Common myeloid progenitor, CD34-positive (primary cell): Measurements from ENCODE around the gene HRG.

Source experiments
- CTCF ChIA-PET: fragments of 350-600 bp; sonication (Branson Sonifier 250); formaldehyde crosslinking; loops from one replicate; lab custom pipeline; 2021; ENCODE audit warnings: antibody characterized with exemption; lab: Charles Lee
- POLR2A ChIA-PET: fragments of 350-600 bp; sonication (Branson Sonifier 250); formaldehyde crosslinking; loops from one replicate; lab custom pipeline; 2021; ENCODE audit warnings: antibody characterized with exemption; lab: Charles Lee
- DNase-seq, 3 donors: peaks; one replicate each; pipeline versions ENCODE4 v3.0.0 to v3.0.0-alpha.2; 2013
- H3K27ac ChIP-seq, 2 experiments: 1 replicate in 1 of 2; 2 replicates in 1 of 2; pipeline ENCODE4 v1.7.0; 2013; ENCODE audit warnings: inconsistent platforms in 2 of 2, low read length in 2 of 2, mild to moderate bottlenecking in 2 of 2, low read depth in 1 of 2, moderate library complexity in 1 of 2; ENCODE audit not compliant: severe bottlenecking in 2 of 2, insufficient read depth in 1 of 2, poor library complexity in 1 of 2
- H3K27me3 ChIP-seq, 5 experiments: replicated peaks in 2 of 5; 1 replicate in 3 of 5; 2 replicates in 2 of 5; pipeline versions ENCODE4 v1.6.1 to v1.7.0; 2013; ENCODE audit warnings: low read length in 4 of 5, mild to moderate bottlenecking in 2 of 5, moderate library complexity in 2 of 5, inconsistent platforms in 1 of 5; ENCODE audit not compliant: insufficient read depth in 5 of 5, control insufficient read depth in 4 of 5
- H3K36me3 ChIP-seq, 4 experiments: 1 replicate in 2 of 4; 2 replicates in 2 of 4; pipeline versions ENCODE4 v1.6.1 to v1.7.0; 2013; ENCODE audit warnings: low read length in 3 of 4, control low read depth in 1 of 4, mild to moderate bottlenecking in 1 of 4; ENCODE audit not compliant: control insufficient read depth in 4 of 4, insufficient read depth in 4 of 4
- H3K4me1 ChIP-seq, 4 experiments: 1 replicate in 3 of 4; 2 replicates in 1 of 4; pipeline versions ENCODE4 v1.6.1 to v1.7.1; 2013; ENCODE audit warnings: low read length in 3 of 4, mild to moderate bottlenecking in 3 of 4, control low read depth in 1 of 4, inconsistent platforms in 1 of 4, moderate library complexity in 1 of 4; ENCODE audit not compliant: control insufficient read depth in 4 of 4, insufficient read depth in 4 of 4; ENCODE audit errors: control extremely low read depth in 1 of 4
- H3K4me3 ChIP-seq, 7 experiments: 1 replicate in 4 of 7; 2 replicates in 3 of 7; pipeline versions ENCODE4 v1.5.1 to v1.7.0; 2013; ENCODE audit warnings: mild to moderate bottlenecking in 7 of 7, low read length in 6 of 7, moderate library complexity in 6 of 7, inconsistent platforms in 2 of 7, low read depth in 2 of 7, control low read depth in 1 of 7; ENCODE audit not compliant: insufficient read depth in 4 of 7, control insufficient read depth in 1 of 7; ENCODE audit errors: extremely low read depth in 1 of 7
- H3K9me3 ChIP-seq, 5 experiments: 1 replicate in 4 of 5; 2 replicates in 1 of 5; pipeline versions ENCODE4 v1.6.1 to v1.7.1; 2013; ENCODE audit warnings: low read length in 4 of 5, mild to moderate bottlenecking in 2 of 5, inconsistent platforms in 1 of 5, low read depth in 1 of 5, moderate library complexity in 1 of 5; ENCODE audit not compliant: control insufficient read depth in 4 of 5, insufficient read depth in 2 of 5; ENCODE audit errors: control extremely low read depth in 1 of 5
- WGBS: methylation state at CpG from one replicate; pipeline ENCODE4 v1.1.5; 2013; ENCODE audit not compliant: insufficient coverage; 5-methylcytosine and 5-hydroxymethylcytosine counted together

The HRG gene

DNA sequence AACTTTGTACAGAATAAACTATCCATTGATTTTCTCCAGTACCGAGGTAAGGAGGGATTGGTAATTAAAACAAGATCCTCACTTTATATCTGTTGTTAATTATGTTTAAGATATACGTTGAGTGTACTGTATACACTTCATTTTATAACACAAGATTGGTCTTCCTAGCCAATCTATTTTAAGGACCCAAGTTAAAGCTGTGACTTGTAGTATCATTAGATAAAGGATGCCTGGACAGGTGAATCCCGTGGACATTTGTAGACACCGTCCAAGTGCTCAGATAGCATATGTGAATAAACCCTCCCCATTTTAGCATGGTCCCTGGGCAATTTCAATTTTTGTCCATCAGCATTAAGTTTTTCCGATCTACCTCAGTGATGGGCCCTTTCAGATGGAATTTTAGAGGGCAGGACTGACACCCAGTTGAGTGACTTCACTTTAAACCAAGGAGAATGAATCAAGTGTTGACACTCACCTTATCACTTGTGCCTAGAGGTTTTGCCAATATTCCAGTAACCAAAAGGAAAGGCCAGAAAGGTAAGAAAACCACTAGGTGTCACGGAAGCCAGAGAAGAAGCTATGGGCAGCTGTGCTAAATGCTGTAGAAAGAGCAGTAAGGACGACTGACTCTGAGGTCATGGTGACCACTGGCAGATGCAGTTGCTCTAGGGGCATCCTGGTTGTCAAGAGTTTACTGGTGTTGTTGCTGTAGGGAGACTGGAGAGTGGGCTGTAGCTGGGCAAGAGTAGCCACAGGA lies 43.7 kb upstream of the HRG start:
- ChIA-PET CTCF (interaction anchor here (1.7 kb wide), 1 partner anchor 10 kb away, joined by 4 read pairs; no protein-coding TSS in a partner anchor), POLR2A (no interaction called here)
- WGBS: 100% methylated on average over 4 of the region's 7 CpGs
- H3K27ac ChIP-seq: no peak overlapping the region
- peaks cover 0 to 5% (median 4%) of the 10 kb centered on the region in 4 experiments for H3K4me1 ChIP-seq
- H3K9me3 ChIP-seq: no peaks in the 10 kb centered on the region
- peaks cover 0 to 23% (median 11%) of the 10 kb centered on the region in 5 experiments for H3K27me3 ChIP-seq
- H3K36me3 ChIP-seq: no peaks in the 10 kb centered on the region
- H3K4me3 ChIP-seq: no peak overlapping the region
- DNase-seq: no peak

DNA sequence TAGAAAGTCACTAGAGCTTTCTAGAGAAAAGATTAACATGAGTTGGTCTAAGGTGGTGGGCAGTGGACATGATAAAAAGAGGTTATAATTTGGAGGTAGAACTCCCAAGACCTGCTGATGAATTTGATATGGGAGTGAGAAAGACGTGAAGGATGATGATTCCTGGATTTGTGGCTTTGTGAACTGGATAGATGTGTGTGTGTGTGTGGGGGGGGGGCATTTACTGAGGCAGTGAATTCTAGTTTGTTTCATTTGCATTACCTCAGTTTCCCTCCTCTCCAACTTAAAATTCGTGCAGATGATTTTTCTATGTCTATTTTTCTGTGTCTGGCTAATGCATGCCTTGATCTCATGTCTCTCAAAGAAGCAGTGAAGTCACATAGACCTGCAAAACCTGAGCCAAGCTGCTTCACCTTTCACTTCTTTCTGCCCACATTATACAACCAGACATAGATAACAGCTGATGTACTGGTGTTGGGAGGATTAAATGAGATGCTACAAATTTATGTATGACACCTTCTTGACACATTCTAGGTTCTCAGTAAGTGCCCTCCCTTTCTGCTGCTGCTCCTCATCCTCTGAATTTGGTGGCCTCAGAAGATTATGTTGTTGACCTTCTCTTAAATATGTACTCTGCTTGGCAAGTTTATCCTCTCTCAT lies 43.0 kb upstream of the HRG start:
- POLR2A ChIA-PET: no interaction called here
- Histone ChIP-seq H3K4me1 (no peaks in the 10 kb centered on the region), H3K9me3 (no peaks in the 10 kb centered on the region), H3K4me3 (no peak overlapping the region), H3K27me3 (peaks cover 0 to 17% (median 7%) of the 10 kb centered on the region in 5 experiments), H3K27ac (no peak overlapping the region), H3K36me3 (no peaks in the 10 kb centered on the region)
- CTCF ChIA-PET: interaction anchor here (0.6 to 1.7 kb wide), 3 partner anchors 9 to 354 kb away, joined by 3 to 6 read pairs (median 4); no protein-coding TSS in a partner anchor
- no CpG with 5 or more reads among the region's 2 CpGs for WGBS
- no peak for DNase-seq

DNA sequence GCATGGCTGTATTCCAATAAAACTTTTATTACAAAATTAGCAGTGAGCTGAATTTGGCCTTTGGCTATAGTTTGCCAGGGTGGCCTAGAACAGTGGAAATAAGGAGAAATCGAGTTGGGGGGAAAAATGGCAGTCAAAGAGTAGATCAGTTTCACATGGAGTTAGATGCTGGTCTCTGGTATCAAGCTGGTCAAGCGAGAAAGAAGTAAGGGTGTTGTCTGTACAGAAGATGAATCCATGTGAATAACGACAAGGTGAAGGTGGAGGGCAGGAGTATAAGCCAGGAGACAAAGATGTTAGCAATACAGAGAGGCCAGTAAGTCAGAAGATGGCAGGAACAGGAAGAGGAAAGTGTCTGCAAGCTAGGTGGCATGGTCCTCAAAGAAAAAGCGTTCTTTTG lies 41.2 kb upstream of the HRG start:
- ChIA-PET CTCF (interaction anchor here (2.4 kb wide), 1 partner anchor 10 kb away, joined by 15 read pairs; no protein-coding TSS in a partner anchor), POLR2A (no interaction called here)
- no peak overlapping the region for H3K4me3 ChIP-seq
- no peaks in the 10 kb centered on the region for H3K36me3 ChIP-seq
- H3K4me1 ChIP-seq: no peaks in the 10 kb centered on the region
- H3K27me3 ChIP-seq: peaks cover 0 to 6% (median 3%) of the 10 kb centered on the region in 5 experiments
- H3K27ac ChIP-seq: no peak overlapping the region
- 85% methylated on average over 4 of the region's 4 CpGs for WGBS
- DNase-seq: no peak
- H3K9me3 ChIP-seq: no peaks in the 10 kb centered on the region

DNA sequence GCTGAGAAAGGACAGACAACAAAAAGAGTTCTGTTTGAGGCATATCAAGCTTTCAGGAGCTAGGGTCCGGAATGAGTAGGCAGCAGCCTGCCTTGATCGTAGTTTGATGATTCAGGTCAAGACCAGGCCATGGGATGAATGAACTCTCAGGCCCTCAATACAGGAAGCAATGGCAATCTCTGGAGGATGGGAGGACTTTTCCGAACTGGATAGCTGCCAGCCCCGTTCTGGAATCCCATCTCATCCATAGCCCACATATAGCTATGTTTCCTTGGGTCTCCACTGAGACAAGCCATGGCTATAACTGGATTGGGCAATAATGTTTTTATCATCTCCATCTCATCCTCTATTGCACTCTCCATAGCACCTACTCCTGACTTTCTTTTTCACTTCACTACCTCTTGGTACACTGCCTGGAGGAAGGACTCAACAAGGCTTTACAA lies 40.2 kb upstream of the HRG start:
- POLR2A ChIA-PET: no interaction called here
- 47% methylated on average over 2 of the region's 4 CpGs for WGBS
- Histone ChIP-seq H3K27me3 (peaks cover 0 to 6% (median 3%) of the 10 kb centered on the region in 5 experiments), H3K36me3 (no peaks in the 10 kb centered on the region), H3K4me1 (no peaks in the 10 kb centered on the region), H3K4me3 (no peak overlapping the region), H3K27ac (no peak overlapping the region), H3K9me3 (no peaks in the 10 kb centered on the region)
- no peak for DNase-seq
- CTCF ChIA-PET: interaction anchor here (0.8 to 2.4 kb wide), 3 partner anchors 8 to 195 kb away, joined by 3 to 15 read pairs (median 12); no protein-coding TSS in a partner anchor

DNA sequence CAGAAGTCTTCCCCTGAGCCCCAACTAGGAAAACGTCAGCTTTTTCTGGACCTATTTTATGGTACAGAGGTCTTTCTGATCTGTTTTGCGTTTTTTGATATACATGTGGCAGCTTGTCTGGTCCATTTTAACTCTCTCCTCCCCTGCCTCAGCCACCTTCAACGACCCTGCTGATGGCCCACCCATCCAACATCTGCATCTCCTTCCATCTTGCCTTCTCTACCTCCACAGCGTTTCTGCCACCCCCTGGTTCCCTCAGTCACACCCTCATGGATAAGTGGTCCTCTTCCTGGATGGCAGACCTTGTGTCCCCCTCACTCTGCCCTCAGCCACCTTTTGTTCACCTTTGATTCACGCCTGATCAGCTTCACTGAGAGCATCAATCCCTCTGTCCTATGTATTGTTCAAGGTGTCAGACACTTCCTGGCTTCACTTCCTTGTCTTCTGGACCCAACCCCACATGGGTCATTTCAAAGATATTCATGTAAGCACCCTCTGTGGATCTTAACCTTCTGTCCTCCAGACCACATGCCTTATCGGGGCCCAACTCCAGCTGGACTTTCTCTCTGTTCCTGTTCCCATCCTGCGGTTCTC lies 39.5 kb upstream of the HRG start:
- peaks cover 0 to 6% (median 2%) of the 10 kb centered on the region in 5 experiments for H3K27me3 ChIP-seq
- POLR2A ChIA-PET: no interaction called here
- no peaks in the 10 kb centered on the region for H3K9me3 ChIP-seq
- 84% methylated on average over 6 of the region's 7 CpGs for WGBS
- H3K4me1 ChIP-seq: no peaks in the 10 kb centered on the region
- no peak overlapping the region for H3K4me3 ChIP-seq
- H3K27ac ChIP-seq: no peak overlapping the region
- CTCF ChIA-PET: interaction anchor here (0.8 to 2.4 kb wide), 3 partner anchors 9 to 194 kb away, joined by 3 to 15 read pairs (median 12); no protein-coding TSS in a partner anchor
- DNase-seq: no peak
- H3K36me3 ChIP-seq: no peaks in the 10 kb centered on the region

DNA sequence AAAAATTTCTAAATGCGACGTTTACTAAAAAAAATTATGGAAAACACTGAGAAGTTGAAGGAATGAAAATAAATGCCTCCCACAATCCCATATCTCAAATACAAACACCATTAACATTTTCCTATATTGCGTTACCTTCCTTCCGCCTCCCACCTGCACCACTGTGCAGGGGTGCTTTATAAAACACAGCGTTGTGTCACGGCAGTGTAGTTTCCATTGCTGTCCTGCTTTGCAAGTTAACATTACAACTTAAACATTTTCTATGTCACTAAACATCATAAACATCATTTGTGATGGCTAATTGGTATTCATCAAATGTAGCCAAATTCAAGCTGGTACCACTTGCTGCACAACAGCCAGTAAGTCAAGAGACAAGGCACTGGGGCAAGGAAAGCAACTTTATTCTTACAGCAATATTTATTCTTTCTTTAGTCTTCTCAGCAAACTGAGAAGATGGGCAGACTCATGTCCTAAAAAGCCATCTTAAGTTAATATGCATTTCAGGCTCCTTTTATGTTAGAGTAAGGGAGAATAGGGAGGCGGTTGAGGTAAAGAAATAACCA lies 37.9 kb upstream of the HRG start:
- Histone ChIP-seq H3K36me3 (no peaks in the 10 kb centered on the region), H3K27ac (no peak overlapping the region), H3K9me3 (no peaks in the 10 kb centered on the region), H3K4me3 (no peak overlapping the region), H3K27me3 (peaks cover 0 to 6% (median 0%) of the 10 kb centered on the region in 5 experiments), H3K4me1 (no peaks in the 10 kb centered on the region)
- DNase-seq: no peak
- WGBS: 92% methylated on average over 5 of the region's 7 CpGs
- POLR2A ChIA-PET: no interaction called here
- CTCF ChIA-PET: no interaction called here
